ENCODE data around the gene LRRN2.

LRRN2 gene

GRCh38 chr1:204598319-204598969 is 87.1 kb downstream of the LRRN2 start:
- H3K27me3 ChIP-seq (ENCODE audit: control insufficient read depth, insufficient read depth, low read length), result no peaks in the 10 kb centered on the region
- no peaks in the 10 kb centered on the region for H3K36me3 ChIP-seq (ENCODE audit: control insufficient read depth, insufficient read depth, low read length)
- no peak overlapping the region for H3K9ac ChIP-seq (ENCODE audit: low read length)
- no peaks in the 10 kb centered on the region for H3K9me3 ChIP-seq (ENCODE audit: control insufficient read depth, insufficient read depth, low read depth, low read length)
- no peak overlapping the region for H3K4me3 ChIP-seq (ENCODE audit: low read depth, low read length)
- H3K4me1 ChIP-seq (ENCODE audit: control insufficient read depth, insufficient read depth, low read length), result peaks cover 25% of the 10 kb centered on the region
- H3K27ac ChIP-seq (ENCODE audit: low read depth, low read length), result no peak overlapping the region

- Histone ChIP-seq H3K4me1 (ENCODE audit: control insufficient read depth, insufficient read depth, low read length) (peaks cover 10% of the 10 kb centered on the region), H3K9me3 (ENCODE audit: control insufficient read depth, insufficient read depth, low read depth, low read length) (no peaks in the 10 kb centered on the region), H3K4me3 (ENCODE audit: low read depth, low read length) (no peak overlapping the region), H3K27me3 (ENCODE audit: control insufficient read depth, insufficient read depth, low read length) (no peaks in the 10 kb centered on the region), H3K27ac (ENCODE audit: low read depth, low read length) (no peak overlapping the region), H3K36me3 (ENCODE audit: control insufficient read depth, insufficient read depth, low read length) (no peaks in the 10 kb centered on the region), H3K9ac (ENCODE audit: low read length) (no peak overlapping the region)
These were observed 93.1 kb downstream of the LRRN2 start for GRCh38 chr1:204592246-204592948.

- H3K4me1 ChIP-seq (ENCODE audit: control insufficient read depth, insufficient read depth, low read length), result peaks cover 10% of the 10 kb centered on the region
- H3K27ac ChIP-seq (ENCODE audit: low read depth, low read length), result no peak overlapping the region
- H3K36me3 ChIP-seq (ENCODE audit: control insufficient read depth, insufficient read depth, low read length), result no peaks in the 10 kb centered on the region
- H3K9me3 ChIP-seq (ENCODE audit: control insufficient read depth, insufficient read depth, low read depth, low read length), result peaks cover under 1% of the 10 kb centered on the region; the same call in 1 of the 2 replicates
- H3K4me3 ChIP-seq (ENCODE audit: low read depth, low read length), result no peak overlapping the region
- H3K9ac ChIP-seq (ENCODE audit: low read length), result no peak overlapping the region
- no peaks in the 10 kb centered on the region for H3K27me3 ChIP-seq (ENCODE audit: control insufficient read depth, insufficient read depth, low read length)
These were observed 94.0 kb downstream of the LRRN2 start for GRCh38 chr1:204591473-204592090.

GRCh38 chr1:204589409-204590038 is 96.0 kb downstream of the LRRN2 start:
- H3K27me3 ChIP-seq (ENCODE audit: control insufficient read depth, insufficient read depth, low read length), result no peaks in the 10 kb centered on the region
- peaks cover 2% of the 10 kb centered on the region; the same call in 1 of the 2 replicates for H3K9me3 ChIP-seq (ENCODE audit: control insufficient read depth, insufficient read depth, low read depth, low read length)
- no peak overlapping the region for H3K27ac ChIP-seq (ENCODE audit: low read depth, low read length)
- H3K36me3 ChIP-seq (ENCODE audit: control insufficient read depth, insufficient read depth, low read length), result no peaks in the 10 kb centered on the region
- no peak overlapping the region for H3K4me3 ChIP-seq (ENCODE audit: low read depth, low read length)
- H3K9ac ChIP-seq (ENCODE audit: low read length), result no peak overlapping the region
- H3K4me1 ChIP-seq (ENCODE audit: control insufficient read depth, insufficient read depth, low read length), result peaks cover 20% of the 10 kb centered on the region

- H3K4me1 ChIP-seq (ENCODE audit: control insufficient read depth, insufficient read depth, low read length), result peaks cover 23% of the 10 kb centered on the region
- no peak overlapping the region for H3K9ac ChIP-seq (ENCODE audit: low read length)
- H3K27ac ChIP-seq (ENCODE audit: low read depth, low read length), result no peak overlapping the region
- H3K9me3 ChIP-seq (ENCODE audit: control insufficient read depth, insufficient read depth, low read depth, low read length), result peaks cover 2% of the 10 kb centered on the region; the same call in 1 of the 2 replicates
- H3K27me3 ChIP-seq (ENCODE audit: control insufficient read depth, insufficient read depth, low read length), result no peaks in the 10 kb centered on the region
- no peaks in the 10 kb centered on the region for H3K36me3 ChIP-seq (ENCODE audit: control insufficient read depth, insufficient read depth, low read length)
- H3K4me3 ChIP-seq (ENCODE audit: low read depth, low read length), result no peak overlapping the region
These were observed 96.7 kb downstream of the LRRN2 start for GRCh38 chr1:204588826-204589225.

- no peak overlapping the region for H3K27ac ChIP-seq (ENCODE audit: low read depth, low read length)
- H3K36me3 ChIP-seq (ENCODE audit: control insufficient read depth, insufficient read depth, low read length), result no peaks in the 10 kb centered on the region
- H3K9me3 ChIP-seq (ENCODE audit: control insufficient read depth, insufficient read depth, low read depth, low read length), result peaks cover 2% of the 10 kb centered on the region; the same call in 1 of the 2 replicates
- no peaks in the 10 kb centered on the region for H3K27me3 ChIP-seq (ENCODE audit: control insufficient read depth, insufficient read depth, low read length)
- peaks cover 21% of the 10 kb centered on the region for H3K4me1 ChIP-seq (ENCODE audit: control insufficient read depth, insufficient read depth, low read length)
- no peak overlapping the region for H3K9ac ChIP-seq (ENCODE audit: low read length)
- no peak overlapping the region for H3K4me3 ChIP-seq (ENCODE audit: low read depth, low read length)
These were observed 97.9 kb downstream of the LRRN2 start for GRCh38 chr1:204587621-204588020.

- H3K27ac ChIP-seq (ENCODE audit: low read depth, low read length), result no peak overlapping the region
- H3K9me3 ChIP-seq (ENCODE audit: control insufficient read depth, insufficient read depth, low read depth, low read length), result peaks cover 2% of the 10 kb centered on the region; the same call in 1 of the 2 replicates
- H3K27me3 ChIP-seq (ENCODE audit: control insufficient read depth, insufficient read depth, low read length), result no peaks in the 10 kb centered on the region
- H3K36me3 ChIP-seq (ENCODE audit: control insufficient read depth, insufficient read depth, low read length), result no peaks in the 10 kb centered on the region
- H3K4me3 ChIP-seq (ENCODE audit: low read depth, low read length), result no peak overlapping the region
- H3K9ac ChIP-seq (ENCODE audit: low read length), result no peak overlapping the region
- H3K4me1 ChIP-seq (ENCODE audit: control insufficient read depth, insufficient read depth, low read length), result peaks cover 22% of the 10 kb centered on the region
These were observed 100.7 kb downstream of the LRRN2 start for GRCh38 chr1:204584699-204585372.

GRCh38 chr1:204583909-204584632 is 101.5 kb downstream of the LRRN2 start:
- Histone ChIP-seq H3K9ac (ENCODE audit: low read length) (no peak overlapping the region), H3K27ac (ENCODE audit: low read depth, low read length) (no peak overlapping the region), H3K36me3 (ENCODE audit: control insufficient read depth, insufficient read depth, low read length) (no peaks in the 10 kb centered on the region), H3K4me3 (ENCODE audit: low read depth, low read length) (no peak overlapping the region), H3K4me1 (ENCODE audit: control insufficient read depth, insufficient read depth, low read length) (peaks cover 25% of the 10 kb centered on the region), H3K9me3 (ENCODE audit: control insufficient read depth, insufficient read depth, low read depth, low read length) (peaks cover 2% of the 10 kb centered on the region; the same call in 1 of the 2 replicates), H3K27me3 (ENCODE audit: control insufficient read depth, insufficient read depth, low read length) (no peaks in the 10 kb centered on the region)

GRCh38 chr1:204581759-204582158 is 103.8 kb downstream of the LRRN2 start:
- Histone ChIP-seq H3K9me3 (ENCODE audit: control insufficient read depth, insufficient read depth, low read depth, low read length) (peaks cover 2% of the 10 kb centered on the region; the same call in 1 of the 2 replicates), H3K27ac (ENCODE audit: low read depth, low read length) (no peak overlapping the region), H3K27me3 (ENCODE audit: control insufficient read depth, insufficient read depth, low read length) (no peaks in the 10 kb centered on the region), H3K4me3 (ENCODE audit: low read depth, low read length) (no peak overlapping the region), H3K36me3 (ENCODE audit: control insufficient read depth, insufficient read depth, low read length) (no peaks in the 10 kb centered on the region), H3K9ac (ENCODE audit: low read length) (no peak overlapping the region), H3K4me1 (ENCODE audit: control insufficient read depth, insufficient read depth, low read length) (peaks cover 36% of the 10 kb centered on the region)

GRCh38 chr1:204580862-204581261 is 104.7 kb downstream of the LRRN2 start:
- Histone ChIP-seq H3K27me3 (ENCODE audit: control insufficient read depth, insufficient read depth, low read length) (no peaks in the 10 kb centered on the region), H3K27ac (ENCODE audit: low read depth, low read length) (no peak overlapping the region), H3K4me3 (ENCODE audit: low read depth, low read length) (no peak overlapping the region), H3K4me1 (ENCODE audit: control insufficient read depth, insufficient read depth, low read length) (peaks cover 45% of the 10 kb centered on the region), H3K36me3 (ENCODE audit: control insufficient read depth, insufficient read depth, low read length) (no peaks in the 10 kb centered on the region), H3K9ac (ENCODE audit: low read length) (no peak overlapping the region), H3K9me3 (ENCODE audit: control insufficient read depth, insufficient read depth, low read depth, low read length) (no peaks in the 10 kb centered on the region)
